ENCODE measurements around the gene SLC41A1.

DNA sequence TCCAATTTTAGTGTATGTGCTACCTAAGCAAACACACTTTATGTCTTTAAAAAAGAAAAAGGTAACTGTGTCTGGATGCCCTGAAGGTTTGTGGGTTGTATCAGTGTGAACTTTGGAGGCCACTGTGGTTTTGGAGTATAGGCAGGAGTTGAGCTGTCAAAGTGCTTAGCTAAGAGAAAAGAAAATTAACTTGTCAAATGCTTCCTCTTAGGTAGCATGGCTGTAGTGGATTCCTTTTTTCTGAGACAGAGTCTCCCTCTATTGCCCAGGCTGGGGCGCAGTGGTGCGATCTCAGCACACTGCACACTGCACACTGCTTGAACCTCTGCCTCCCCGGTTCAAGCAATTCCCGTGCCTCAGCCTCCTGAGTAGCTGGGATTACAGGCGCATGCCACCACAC, 11.2 kb upstream of the SLC41A1 start:
- TF ChIP-seq CTCF (conservative IDR thresholded peaks at IDR 0.05; ENCODE audit: low read depth, low read length) (no peak), EZH2phosphoT487 (IDR thresholded peaks at IDR 0.05; ENCODE audit: borderline replicate concordance, low read length) (no peak)
